K562 (cell line): ENCODE data around the gene BBC3. TPM values are rescaled to one million over a fixed set of nuclear protein-coding genes. Genes with fewer than 3 reads are reported as not detected.

Source experiments
- CREB5 ChIP-seq: fragments of 250-450 bp; sonication (Bioruptor Pico); IDR thresholded peaks from 2 replicates; pipeline ENCODE4 v1.5.0; 2020; ENCODE audit warnings: mild to moderate bottlenecking
- DIDO1 ChIP-seq: fragments of 450-650 bp; IDR thresholded peaks from 2 replicates; pipeline ENCODE4 v1.6.1; 2016; ENCODE audit warnings: low read depth, missing biosample characterization, missing genetic modification characterization
- DPF2 ChIP-seq: fragments of 450-650 bp; IDR thresholded peaks from 2 replicates; pipeline ENCODE4 v1.6.1; 2016
- FOXK2 ChIP-seq, 2 experiments: fragments of 450-650 bp; IDR thresholded peaks in 1 of 2; conservative IDR thresholded peaks in 1 of 2; 2 replicates each; pipeline ENCODE4 v1.6.1; 2016; ENCODE audit warnings: low read depth in 2 of 2, mild to moderate bottlenecking in 1 of 2
- HCFC1 ChIP-seq: IDR thresholded peaks from 2 replicates; pipeline ENCODE4 v1.6.1; 2012; ENCODE audit warnings: low read depth, low read length, improper control_type of control experiment
- MTA3 ChIP-seq: fragments of 450-650 bp; formaldehyde crosslinking; IDR thresholded peaks from 2 replicates; pipeline ENCODE4 v1.6.1; 2017; ENCODE audit warnings: mild to moderate bottlenecking, borderline replicate concordance
- NR2C2 ChIP-seq, 2 experiments: fragments of 200-800 bp in 1 of 2; sonication (Bioruptor generic) in 1 of 2; sonication (generic) in 1 of 2; formaldehyde crosslinking in 1 of 2; IDR thresholded peaks; 2 replicates each; pipeline versions ENCODE4 v1.6.1 to v1.8.0; 2016 to 2022; ENCODE audit warnings: mild to moderate bottlenecking in 1 of 2, missing compliant biosample characterization in 1 of 2, missing genetic modification characterization in 1 of 2, missing genetic modification reagents in 1 of 2
- PATZ1 ChIP-seq: fragments of 250-450 bp; sonication (Bioruptor Pico); IDR thresholded peaks from 2 replicates; pipeline ENCODE4 v1.5.0; 2020; ENCODE audit warnings: mild to moderate bottlenecking, borderline replicate concordance
- PCBP2 ChIP-seq: fragments of 200-400 bp; formaldehyde crosslinking; IDR thresholded peaks from 2 replicates; pipeline ENCODE4 v1.6.1; 2018; ENCODE audit warnings: low read length, low read depth, mild to moderate bottlenecking, moderate library complexity; ENCODE audit not compliant: poor library complexity, severe bottlenecking
- SAFB ChIP-seq: fragments of 200-400 bp; formaldehyde crosslinking; IDR thresholded peaks from 2 replicates; pipeline ENCODE4 v1.6.1; 2017; ENCODE audit warnings: low read depth, low read length, borderline replicate concordance
- SMAD1 ChIP-seq: fragments of 150-350 bp; IDR thresholded peaks from 2 replicates; pipeline ENCODE4 v1.6.1; 2014; ENCODE audit warnings: low read length, low read depth; ENCODE audit not compliant: partially characterized antibody
- TCF3 ChIP-seq: sonication (generic); formaldehyde crosslinking; IDR thresholded peaks from 2 replicates; pipeline ENCODE4 v1.4.0; 2020; ENCODE audit warnings: mild to moderate bottlenecking, missing genetic modification reagents
- USF1 ChIP-seq: sonication (generic); formaldehyde crosslinking; IDR thresholded peaks from 2 replicates; pipeline ENCODE4 v1.9.0; 2022; ENCODE audit warnings: mild to moderate bottlenecking, missing genetic modification reagents
- YBX1 ChIP-seq: fragments of 450-650 bp; IDR thresholded peaks from 2 replicates; pipeline ENCODE4 v1.7.1; 2016; ENCODE audit warnings: mild to moderate bottlenecking
- ZBTB7A ChIP-seq: IDR thresholded peaks from 2 replicates; pipeline ENCODE4 v1.6.1; 2011; ENCODE audit warnings: low read depth, mild to moderate bottlenecking, low read length, moderate library complexity, borderline replicate concordance; ENCODE audit not compliant: control insufficient read depth
- ZFP36 ChIP-seq: fragments of 150-350 bp; IDR thresholded peaks from 2 replicates; pipeline ENCODE4 v1.6.1; 2018; ENCODE audit warnings: low read length, low read depth; ENCODE audit not compliant: partially characterized antibody
- ZNF23 ChIP-seq: fragments of 250-450 bp; sonication (Bioruptor Pico); IDR thresholded peaks from 2 replicates; pipeline ENCODE4 v1.4.0; 2020; ENCODE audit warnings: mild to moderate bottlenecking
- ZNF3 ChIP-seq: fragments of 250-450 bp; sonication (Bioruptor Pico); IDR thresholded peaks from 2 replicates; pipeline ENCODE4 v1.5.0; 2021; ENCODE audit warnings: mild to moderate bottlenecking, moderate library complexity
- ZNF57 ChIP-seq: fragments of 450-650 bp; formaldehyde crosslinking; IDR thresholded peaks from 2 replicates; pipeline ENCODE4 v1.4.0; 2020; ENCODE audit warnings: mild to moderate bottlenecking, moderate library complexity
- ZNF655 ChIP-seq: fragments of 250-450 bp; sonication (Bioruptor Pico); IDR thresholded peaks from 2 replicates; pipeline ENCODE4 v1.5.0; 2021
- polyA plus RNA-seq, 8 experiments: library from polyadenylated mRNA; depleted of rRNA in 4 of 8; stranded (reverse) in 5 of 8; unstranded in 3 of 8; fragments of >200 nt; fragmentation: Nextera tagmentation in 2 of 8; fragmentation: Illumina TruSeq in 1 of 8; extraction: Ambion mirVana in 2 of 8; extraction: Trizol in 1 of 8; gene quantifications; 2 replicates each; pipeline versions ENCODE4 v1.2.1 to v1.2.3, GENCODE V29; 2011 to 2014; ENCODE audit warnings: inconsistent platforms in 1 of 8, missing spikeins in 1 of 8
- total RNA-seq, 7 experiments: library from RNA; depleted of rRNA in 6 of 7; stranded (reverse); fragments of >200 nt in 6 of 7; fragmentation: Illumina TruSeq in 2 of 7; extraction: Trizol in 2 of 7; gene quantifications; 2 replicates each; pipeline versions ENCODE4 v1.2.1 to v1.2.3, GENCODE V29; 2011 to 2021; ENCODE audit warnings: low replicate concordance in 1 of 7

Gene BBC3
- total and polyA plus RNA-seq, 9 of the 15 experiments (the other 6 are each of a cell fraction or from before 2014, with no cell fraction given), result 0.15 to 30.7 (median 4.8) TPM

GRCh38 chr19:47226426-47227351 lies 4.3 kb downstream of the BBC3 start (continued):
- no peak; the same call in 1 of the 2 replicates for TF ChIP-seq ZNF655 (CRISPR knock-in tag)
- no peak for TF ChIP-seq ZNF3 (CRISPR knock-in tag)
- TF ChIP-seq NR2C2 (CRISPR knock-in tag; IDR thresholded peaks at IDR 0.05), result no peak
- TF ChIP-seq NR2C2 (tag; IDR thresholded peaks at IDR 0.05), result no peak
- no peak for TF ChIP-seq ZNF23 (CRISPR knock-in tag)
- peak; percentile 100 for TF ChIP-seq PCBP2
- TF ChIP-seq FOXK2 (conservative IDR thresholded peaks at IDR 0.05 in 1 of 2, IDR thresholded peaks at IDR 0.05 in 1 of 2; ENCODE audit: low read depth in 2 of 2), result no peak
- no peak for TF ChIP-seq DIDO1
- TF ChIP-seq PATZ1 (CRISPR knock-in tag), result peak; percentile 21
- no peak for TF ChIP-seq SMAD1
- TF ChIP-seq TCF3 (CRISPR knock-in tag), result no peak
- TF ChIP-seq SAFB, result peak; percentile 18; the same call in 1 of the 2 replicates
- no peak; the same call in 1 of the 2 replicates for TF ChIP-seq MTA3
- TF ChIP-seq HCFC1, result peak; percentile 4; the same call in 1 of the 2 replicates
- TF ChIP-seq YBX1, result no peak
- peak; percentile 38; the same call in 1 of the 2 replicates for TF ChIP-seq DPF2
- peak; percentile 85 for TF ChIP-seq ZBTB7A
- TF ChIP-seq CREB5, result no peak; the same call in 1 of the 2 replicates
- TF ChIP-seq ZNF57 (CRISPR knock-in tag), result no peak
- TF ChIP-seq USF1 (CRISPR knock-in tag), result peak; percentile 66
- no peak for TF ChIP-seq ZFP36
